Ovary (tissue), 9 donors: ENCODE measurements around the gene PI4KA. TPM values are rescaled to one million over a fixed set of nuclear protein-coding genes. Genes with fewer than 3 reads are reported as not detected.
"Not testable (repeated sequence)": the region's sequence is repeated elsewhere in the genome, so short reads cannot be mapped to it uniquely, and the experiment has no call there.

Source experiments
- DNase-seq, 5 donors: peaks; one replicate each; pipeline ENCODE4 v3.0.0-alpha.2; 2019 to 2020
- H3K27ac ChIP-seq, 2 donors: fragments of 200-600 bp; one replicate each; pipeline versions ENCODE4 v1.5.1 to v1.8.0; 2019 to 2022
- H3K27me3 ChIP-seq: fragments of 200-600 bp; one replicate; pipeline ENCODE4 v1.8.0; 2022
- H3K36me3 ChIP-seq: fragments of 200-600 bp; sonication (generic); one replicate; pipeline ENCODE4 v1.5.1; 2019
- H3K4me1 ChIP-seq: one replicate; pipeline ENCODE4 v1.8.1; 2013; ENCODE audit warnings: mild to moderate bottlenecking, moderate library complexity; ENCODE audit not compliant: insufficient read depth
- H3K4me3 ChIP-seq: fragments of 200-600 bp; sonication (generic); one replicate; pipeline ENCODE4 v1.5.1; 2017
- H3K9me3 ChIP-seq, 2 donors: fragments of 200-600 bp in 1 of 2; sonication (generic) in 1 of 2; one replicate each; pipeline versions ENCODE4 v1.5.1 to v1.8.1; 2013 to 2019; ENCODE audit warnings: mild to moderate bottlenecking in 1 of 2, moderate library complexity in 1 of 2
- CTCF ChIP-seq, 3 donors: fragments of 450-650 bp in 2 of 3; fragments of 200-600 bp in 1 of 3; IDR thresholded peaks; one replicate each; pipeline versions ENCODE4 v1.5.1 to v1.8.0; 2016 to 2022; ENCODE audit warnings: antibody characterized with exemption in 3 of 3, mild to moderate bottlenecking in 1 of 3
- EP300 ChIP-seq: sonication (generic); formaldehyde crosslinking; IDR thresholded peaks from one replicate; pipeline ENCODE4 v1.6.1; 2017; ENCODE audit warnings: antibody characterized with exemption
- POLR2A ChIP-seq: fragments of 450-650 bp; IDR thresholded peaks from one replicate; pipeline ENCODE4 v1.6.1; 2017; ENCODE audit warnings: antibody characterized with exemption, mild to moderate bottlenecking, moderate library complexity
- WGBS, 3 donors: extraction: QIAGEN DNeasy Blood & Tissue Kit in 1 of 3; methylation state at CpG; one replicate each; pipeline versions ENCODE4 v1.1.5 to v1.1.7; 2013 to 2017; 5-methylcytosine and 5-hydroxymethylcytosine counted together
- intact Hi-C, 4 donors: fragments of 100-400 bp; cut with DNase I; formaldehyde crosslinking; loops; one replicate each; pipeline versions ENCODE4 v1.11.0 to v1.15.1; 2022 to 2023
- polyA plus RNA-seq, 2 donors: library from polyadenylated mRNA; stranded (reverse); fragments of 200-250 nt in 1 of 2; fragments of 350-450 nt in 1 of 2; fragmentation: Illumina TruSeq in 1 of 2; extraction: RNeasy Lipid Tissue Mini Kit (QIAGEN cat#74804) in 1 of 2; gene quantifications; one replicate each; pipeline ENCODE4 v1.2.3, GENCODE V29; 2013 to 2014
- total RNA-seq, 7 donors: library from RNA; depleted of rRNA in 2 of 7; stranded (reverse); fragments of >200 nt in 2 of 7; fragmentation: NEBNext Ultra II Directional in 3 of 7; extraction: Animal tissue kit (Norgen Biotek cat#: 25700) in 3 of 7; gene quantifications; one replicate each; pipeline versions ENCODE4 v1.1.0 to v1.2.4, GENCODE V29; 2016 to 2023
- donor health status: DM: no; HTN: no; CAD: no; lungs with moderate emphysema.
- donor health status: DM: no; HTN: no; CAD: no.
- donor health status: Bipolar disorder and iron deficiency.
- donor health status: DM: yes; HTN: yes; CAD: no.
- donor health status: DM: no; HTN: no; CAD: no.
- donor health status: DM: yes; HTN: yes; CAD: no.

Gene PI4KA
- total and polyA plus RNA-seq, 9 donors = 30.6 to 97.6 (median 62.7) TPM

GRCh38 chr22:20904008-20904979 is 45.7 kb upstream of the PI4KA start:
- H3K4me3 ChIP-seq = no peak overlapping the region
- no peak overlapping the region for H3K27ac ChIP-seq
- peak in 1 of 5 donors; percentile 27 for DNase-seq

DNA sequence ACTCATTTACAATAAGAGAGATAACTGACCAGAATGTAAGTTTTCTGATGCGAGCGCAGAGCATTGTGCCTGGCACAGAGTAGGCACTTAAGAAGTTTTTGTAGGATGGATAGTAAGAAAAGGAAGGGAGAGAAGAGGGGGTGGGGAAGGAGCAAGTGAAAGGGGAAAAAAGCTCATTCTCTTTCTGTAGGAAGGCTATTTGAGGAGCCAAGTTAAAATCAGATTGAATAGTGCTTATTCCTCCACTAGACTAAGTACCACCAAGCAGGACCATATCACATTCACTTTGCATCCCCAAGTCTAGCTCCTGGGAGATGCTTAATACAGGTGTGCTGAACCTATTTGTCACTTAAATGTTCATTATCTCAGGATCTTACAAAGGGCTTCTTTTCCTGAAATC is 44.5 kb upstream of the PI4KA start:
- no peak overlapping the region for H3K27ac ChIP-seq
- no peaks in the 10 kb centered on the region for H3K9me3 ChIP-seq
- H3K27me3 ChIP-seq = no peaks in the 10 kb centered on the region
- no peaks in the 10 kb centered on the region for H3K36me3 ChIP-seq
- intact Hi-C loops = no loop called here
- DNase-seq = no peak
- TF ChIP-seq CTCF (IDR thresholded peaks at IDR 0.05) (no peak), EP300 (no peak), POLR2A (no peak)
- 95 to 99% (median 97%) methylated on average over 2 of the region's 2 CpGs for WGBS, 3 donors
- H3K4me1 ChIP-seq = no peaks in the 10 kb centered on the region
- no peak overlapping the region for H3K4me3 ChIP-seq

More at GRCh38 chr22:20904008-20904979, 45.7 kb upstream of the PI4KA start:
- no peaks in the 10 kb centered on the region for H3K27me3 ChIP-seq
- no peaks in the 10 kb centered on the region for H3K4me1 ChIP-seq
- TF ChIP-seq EP300 = no peak
- TF ChIP-seq POLR2A = no peak
- no peak for TF ChIP-seq CTCF (IDR thresholded peaks at IDR 0.05)
- WGBS, 3 donors = 73 to 79% (median 75%) methylated on average over 7 of the region's 7 CpGs
- intact Hi-C loops = no loop called here
- H3K36me3 ChIP-seq = no peaks in the 10 kb centered on the region
- H3K9me3 ChIP-seq = no peaks in the 10 kb centered on the region

- H3K27me3 ChIP-seq, H3K27ac ChIP-seq, intact Hi-C loops, DNase-seq, H3K9me3 ChIP-seq, H3K36me3 ChIP-seq, H3K4me1 ChIP-seq, H3K4me3 ChIP-seq: not testable (repeated sequence)
- 89 to 92% (median 90%) methylated on average over 18 of the region's 18 CpGs for WGBS, 3 donors
These were observed 42.8 kb upstream of the PI4KA start for GRCh38 chr22:20901093-20902033.

GRCh38 chr22:20899827-20900423 is 41.3 kb upstream of the PI4KA start:
- no peak overlapping the region for H3K27ac ChIP-seq
- no peaks in the 10 kb centered on the region for H3K4me1 ChIP-seq
- 77 to 79% (median 78%) methylated on average over 7 of the region's 7 CpGs for WGBS, 3 donors
- H3K4me3 ChIP-seq = no peak overlapping the region
- H3K27me3 ChIP-seq = no peaks in the 10 kb centered on the region
- intact Hi-C loops = loop anchor here in 1 of 4 donors (10.0 kb wide), 1 partner anchor 1405 kb away; no protein-coding TSS in a partner anchor
- no peak for DNase-seq
- no peak for TF ChIP-seq POLR2A
- no peak for TF ChIP-seq EP300
- no peak for TF ChIP-seq CTCF (IDR thresholded peaks at IDR 0.05)
- H3K9me3 ChIP-seq = no peaks in the 10 kb centered on the region
- H3K36me3 ChIP-seq = no peaks in the 10 kb centered on the region

DNA sequence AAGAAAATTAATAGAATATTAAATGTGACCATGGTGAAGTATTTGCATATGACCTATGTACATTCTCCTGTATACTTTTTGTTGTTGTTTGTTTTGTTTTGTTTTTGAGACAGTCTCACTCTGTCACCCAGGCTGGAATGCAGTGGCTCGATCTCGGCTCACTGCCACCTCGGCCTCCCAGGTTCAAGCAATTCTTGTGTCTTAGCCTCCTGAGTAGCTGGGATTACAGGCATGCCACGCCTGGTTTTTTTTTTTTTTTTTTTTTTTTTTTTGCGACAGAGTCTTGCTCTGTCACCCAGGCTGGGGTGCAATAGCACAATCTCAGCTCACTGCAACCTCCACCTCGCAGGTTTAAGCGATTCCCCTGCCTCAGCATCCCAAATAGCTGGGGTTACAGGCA is 39.1 kb upstream of the PI4KA start:
- 82 to 92% (median 88%) methylated on average over 7 of the region's 7 CpGs for WGBS, 3 donors
- not testable (repeated sequence) for H3K9me3 ChIP-seq, H3K4me1 ChIP-seq, H3K4me3 ChIP-seq, H3K27me3 ChIP-seq, DNase-seq, H3K27ac ChIP-seq, H3K36me3 ChIP-seq
- intact Hi-C loops = loop anchor here in 1 of 4 donors (10.0 kb wide), 1 partner anchor 1407 kb away; no protein-coding TSS in a partner anchor
